ENCODE data around the gene SLC6A1. TPM values are rescaled to one million over a fixed set of nuclear protein-coding genes. Genes with fewer than 3 reads are reported as not detected.

Gene SLC6A1
- not detected for polyA plus RNA-seq (2012; ENCODE audit: low read depth, missing spikeins)

- FAIRE-seq = no peak
- TF ChIP-seq POLR2AphosphoS5 (IDR thresholded peaks at IDR 0.05; ENCODE audit: low read depth, low read length) (no peak), POU2F2 (IDR thresholded peaks at IDR 0.05; ENCODE audit: low read depth, low read length) (no peak), PAX5 (IDR thresholded peaks at IDR 0.05; ENCODE audit: insufficient read depth, low read length, severe bottlenecking) (no peak), TAF1 (IDR thresholded peaks at IDR 0.05; ENCODE audit: low read depth, low read length) (no peak), SPI1 (IDR thresholded peaks at IDR 0.05; ENCODE audit: low read depth, low read length) (no peak), POLR2A (IDR thresholded peaks at IDR 0.05; ENCODE audit: low read depth, low read length) (no peak)
- no peak for DNase-seq (ENCODE audit: insufficient read length, low spot score)
Measured at GRCh38 chr3:10992017-10992942, at the start of gene SLC6A1. SLC6A1 (plus strand) TSS chr3:10992748; CDS start chr3:11017212, 24,464 bp downstream.

GRCh38 chr3:10944866-10945265, 47.7 kb upstream of the SLC6A1 start:
- FAIRE-seq = no peak
- DNase-seq (ENCODE audit: insufficient read length, low spot score) = no peak
- TF ChIP-seq PAX5 (IDR thresholded peaks at IDR 0.05; ENCODE audit: insufficient read depth, low read length, severe bottlenecking) = no peak
- no peak for TF ChIP-seq POLR2AphosphoS5 (IDR thresholded peaks at IDR 0.05; ENCODE audit: low read depth, low read length)
- no peak for TF ChIP-seq POLR2A (IDR thresholded peaks at IDR 0.05; ENCODE audit: low read depth, low read length)

DNA sequence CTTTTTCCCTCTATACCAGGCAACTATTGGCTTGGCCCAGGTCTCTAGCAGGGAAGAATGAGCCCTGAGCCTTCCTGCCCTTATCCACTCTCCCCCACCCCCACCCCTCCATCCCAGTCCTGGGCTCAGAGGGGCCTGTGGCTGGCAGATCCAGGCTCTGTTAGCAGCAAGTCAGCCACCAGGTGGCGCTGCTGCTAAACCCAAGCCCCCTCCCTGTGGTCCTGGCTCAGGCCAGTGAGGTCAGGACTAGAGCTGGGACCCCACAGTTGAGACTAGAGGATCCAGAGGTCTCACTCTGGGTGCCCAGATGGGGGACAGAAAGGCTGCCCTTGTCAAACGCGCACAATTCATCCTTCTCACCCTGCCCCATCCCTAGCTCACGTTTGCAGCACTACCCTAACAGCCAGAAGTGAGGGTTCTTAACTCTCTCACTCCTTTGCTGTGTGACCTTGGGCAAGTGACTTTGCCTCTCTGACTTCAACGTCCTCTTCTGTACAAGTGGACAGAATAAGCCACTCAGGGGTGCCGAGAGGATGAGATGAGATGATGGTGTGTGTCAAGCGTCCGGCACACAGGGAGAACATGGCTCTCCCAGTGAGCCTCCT, 46.8 kb upstream of the SLC6A1 start:
- no peak for FAIRE-seq
- no peak for TF ChIP-seq POLR2A (IDR thresholded peaks at IDR 0.05; ENCODE audit: low read depth, low read length)
- TF ChIP-seq POLR2AphosphoS5 (IDR thresholded peaks at IDR 0.05; ENCODE audit: low read depth, low read length) = no peak
- no peak for TF ChIP-seq POU2F2 (IDR thresholded peaks at IDR 0.05; ENCODE audit: low read depth, low read length)
- peak; percentile 74 for DNase-seq (ENCODE audit: insufficient read length, low spot score)

GRCh38 chr3:10946526-10946925, 46.0 kb upstream of the SLC6A1 start:
- TF ChIP-seq TAF1 (IDR thresholded peaks at IDR 0.05; ENCODE audit: low read depth, low read length) (no peak), POU2F2 (IDR thresholded peaks at IDR 0.05; ENCODE audit: low read depth, low read length) (no peak), POLR2AphosphoS5 (IDR thresholded peaks at IDR 0.05; ENCODE audit: low read depth, low read length) (no peak), SPI1 (IDR thresholded peaks at IDR 0.05; ENCODE audit: low read depth, low read length) (no peak), POLR2A (IDR thresholded peaks at IDR 0.05; ENCODE audit: low read depth, low read length) (no peak), PAX5 (IDR thresholded peaks at IDR 0.05; ENCODE audit: insufficient read depth, low read length, severe bottlenecking) (no peak)
- no peak for DNase-seq (ENCODE audit: insufficient read length, low spot score)
- no peak for FAIRE-seq

GRCh38 chr3:10948326-10948725, 44.2 kb upstream of the SLC6A1 start:
- DNase-seq (ENCODE audit: insufficient read length, low spot score) = no peak
- no peak for FAIRE-seq
- TF ChIP-seq SPI1 (IDR thresholded peaks at IDR 0.05; ENCODE audit: low read depth, low read length) = no peak
- no peak for TF ChIP-seq PAX5 (IDR thresholded peaks at IDR 0.05; ENCODE audit: insufficient read depth, low read length, severe bottlenecking)
- TF ChIP-seq POLR2A (IDR thresholded peaks at IDR 0.05; ENCODE audit: low read depth, low read length) = no peak
- no peak for TF ChIP-seq POU2F2 (IDR thresholded peaks at IDR 0.05; ENCODE audit: low read depth, low read length)
- no peak for TF ChIP-seq POLR2AphosphoS5 (IDR thresholded peaks at IDR 0.05; ENCODE audit: low read depth, low read length)
- no peak for TF ChIP-seq TAF1 (IDR thresholded peaks at IDR 0.05; ENCODE audit: low read depth, low read length)

- DNase-seq (ENCODE audit: insufficient read length, low spot score) = no peak
- FAIRE-seq = no peak
- TF ChIP-seq POU2F2 (IDR thresholded peaks at IDR 0.05; ENCODE audit: low read depth, low read length) (no peak), TAF1 (IDR thresholded peaks at IDR 0.05; ENCODE audit: low read depth, low read length) (no peak), PAX5 (IDR thresholded peaks at IDR 0.05; ENCODE audit: insufficient read depth, low read length, severe bottlenecking) (no peak)
Measured at GRCh38 chr3:10949197-10949596, 43.4 kb upstream of the SLC6A1 start.

DNA sequence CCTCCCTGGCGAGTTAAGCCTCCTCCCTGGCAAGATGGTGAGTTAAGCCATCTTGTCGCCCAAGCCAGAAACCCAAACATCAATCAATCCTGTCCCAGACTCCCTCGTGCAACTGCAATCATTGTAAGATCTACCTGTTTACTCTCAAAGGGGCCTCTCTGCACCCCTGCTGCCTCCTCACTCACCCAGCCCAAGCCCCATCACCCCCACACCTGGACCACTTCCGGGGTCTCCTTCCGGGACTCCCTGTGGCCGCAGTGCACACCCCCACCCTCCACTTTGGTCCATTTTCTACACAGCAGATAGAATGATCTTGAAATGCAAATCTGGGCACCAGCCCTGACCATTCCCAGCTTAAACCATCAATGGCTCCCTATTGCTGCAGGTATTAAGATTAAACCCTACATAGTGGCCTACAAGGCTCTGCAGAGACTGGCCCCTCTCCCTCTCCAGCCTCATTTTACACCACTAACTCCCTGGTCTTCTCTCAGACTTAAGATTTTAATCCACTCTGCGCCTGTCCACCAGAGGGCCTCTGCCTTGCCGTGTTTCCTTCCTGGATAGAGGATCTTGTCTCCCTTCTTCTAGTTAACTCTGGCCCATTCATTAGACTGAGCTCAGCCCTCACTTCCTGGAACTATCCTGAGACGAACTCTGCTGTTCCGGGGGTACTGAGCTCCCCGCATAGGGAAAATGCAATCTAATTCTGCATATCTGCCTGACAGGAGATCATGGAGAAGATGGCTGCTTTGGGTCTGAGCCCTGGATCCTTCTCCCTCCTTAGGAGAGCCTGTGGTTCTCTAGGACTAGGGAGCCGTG, 41.9 kb upstream of the SLC6A1 start:
- TF ChIP-seq SPI1 (IDR thresholded peaks at IDR 0.05; ENCODE audit: low read depth, low read length) (no peak), PAX5 (IDR thresholded peaks at IDR 0.05; ENCODE audit: insufficient read depth, low read length, severe bottlenecking) (no peak), TAF1 (IDR thresholded peaks at IDR 0.05; ENCODE audit: low read depth, low read length) (no peak), POU2F2 (IDR thresholded peaks at IDR 0.05; ENCODE audit: low read depth, low read length) (no peak), POLR2A (IDR thresholded peaks at IDR 0.05; ENCODE audit: low read depth, low read length) (no peak), POLR2AphosphoS5 (IDR thresholded peaks at IDR 0.05; ENCODE audit: low read depth, low read length) (no peak)
- DNase-seq (ENCODE audit: insufficient read length, low spot score) (no peak), FAIRE-seq (no peak)

DNA sequence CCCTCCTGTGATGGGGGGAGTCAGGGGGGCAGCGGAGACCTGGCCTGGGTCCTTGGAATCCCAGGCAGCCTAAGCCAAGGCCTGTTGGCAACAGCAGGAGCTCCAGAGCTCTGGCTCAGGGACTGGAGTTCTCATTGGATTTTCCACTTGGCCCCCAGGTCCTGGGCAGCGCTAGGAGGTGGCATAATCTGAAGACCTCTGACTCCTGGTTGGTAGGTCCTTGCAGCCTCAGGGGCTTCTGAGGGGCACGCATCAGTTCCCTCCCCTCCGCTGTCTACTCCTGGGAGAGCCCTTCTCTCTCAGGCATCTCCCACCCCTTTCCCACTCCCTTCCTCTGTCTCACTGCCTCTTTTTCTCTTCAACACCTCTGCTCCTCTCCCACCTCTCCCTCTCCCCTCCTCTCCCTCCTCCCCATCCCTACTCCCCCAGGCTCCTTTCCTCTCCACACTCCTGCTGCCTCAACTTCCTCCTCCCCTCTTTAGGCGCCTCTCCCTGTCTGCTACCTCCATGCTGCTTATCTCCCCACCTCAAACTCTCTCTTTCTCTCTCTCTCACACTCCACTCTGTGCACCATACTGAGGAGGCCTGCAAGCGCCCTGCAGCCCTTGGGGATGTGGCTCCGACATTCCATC, 41.1 kb upstream of the SLC6A1 start:
- FAIRE-seq = no peak
- TF ChIP-seq POLR2AphosphoS5 (IDR thresholded peaks at IDR 0.05; ENCODE audit: low read depth, low read length) (no peak), TAF1 (IDR thresholded peaks at IDR 0.05; ENCODE audit: low read depth, low read length) (no peak), POLR2A (IDR thresholded peaks at IDR 0.05; ENCODE audit: low read depth, low read length) (no peak), PAX5 (IDR thresholded peaks at IDR 0.05; ENCODE audit: insufficient read depth, low read length, severe bottlenecking) (no peak), SPI1 (IDR thresholded peaks at IDR 0.05; ENCODE audit: low read depth, low read length) (no peak), POU2F2 (IDR thresholded peaks at IDR 0.05; ENCODE audit: low read depth, low read length) (no peak)

DNA sequence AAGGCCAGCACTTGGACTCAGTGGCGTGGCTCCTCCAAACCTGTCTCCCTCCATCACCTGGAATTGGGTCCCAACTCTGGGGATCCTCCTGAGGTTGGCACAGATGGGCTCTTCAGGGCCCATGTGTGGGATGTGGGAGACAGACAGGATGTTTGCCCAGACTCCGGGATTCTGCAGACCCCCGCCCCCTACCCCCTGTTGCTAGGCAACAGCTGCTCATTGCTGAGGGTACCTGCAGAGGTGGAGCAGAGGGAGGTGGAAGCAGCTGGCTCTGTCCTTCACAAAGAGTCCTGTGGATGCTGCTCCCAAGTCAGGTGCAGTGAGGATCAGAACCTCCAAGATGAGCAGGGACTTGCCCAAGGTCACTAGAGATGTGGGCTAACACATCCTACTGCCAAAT, 40.0 kb upstream of the SLC6A1 start:
- FAIRE-seq (no peak), DNase-seq (ENCODE audit: insufficient read length, low spot score) (no peak)
- no peak for TF ChIP-seq SPI1 (IDR thresholded peaks at IDR 0.05; ENCODE audit: low read depth, low read length)
- TF ChIP-seq POLR2AphosphoS5 (IDR thresholded peaks at IDR 0.05; ENCODE audit: low read depth, low read length) = no peak
- no peak for TF ChIP-seq POU2F2 (IDR thresholded peaks at IDR 0.05; ENCODE audit: low read depth, low read length)
- TF ChIP-seq POLR2A (IDR thresholded peaks at IDR 0.05; ENCODE audit: low read depth, low read length) = no peak
- no peak for TF ChIP-seq TAF1 (IDR thresholded peaks at IDR 0.05; ENCODE audit: low read depth, low read length)
- TF ChIP-seq PAX5 (IDR thresholded peaks at IDR 0.05; ENCODE audit: insufficient read depth, low read length, severe bottlenecking) = no peak

More for the DNA sequence above, 41.1 kb upstream of the SLC6A1 start:
- no peak for DNase-seq (ENCODE audit: insufficient read length, low spot score)
